ENCODE measurements around the gene TPSAB1. TPM values are rescaled to one million over a fixed set of nuclear protein-coding genes. Genes with fewer than 3 reads are reported as not detected.

TPSAB1 gene
- total RNA-seq, 1 donor from 2014 or later, result not detected

DNA sequence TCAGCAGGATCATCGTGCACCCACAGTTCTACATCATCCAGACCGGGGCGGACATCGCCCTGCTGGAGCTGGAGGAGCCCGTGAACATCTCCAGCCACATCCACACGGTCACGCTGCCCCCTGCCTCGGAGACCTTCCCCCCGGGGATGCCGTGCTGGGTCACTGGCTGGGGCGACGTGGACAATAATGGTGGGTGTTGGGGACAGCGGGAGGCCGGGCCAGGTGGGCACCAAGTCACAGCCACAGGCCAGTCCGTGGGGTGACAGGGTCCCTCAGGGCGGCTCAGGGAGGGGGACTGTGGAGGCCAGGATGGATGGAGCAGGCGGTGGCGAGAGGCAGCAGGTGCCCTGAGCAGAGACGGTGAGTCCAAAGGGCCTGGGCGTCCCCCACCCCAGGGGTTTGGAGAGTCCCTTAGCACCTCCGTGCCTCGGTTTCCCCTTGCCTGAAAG is 16.4 kb downstream of the TPSAB1 start:
- Mint-ChIP-seq H3K36me3 (ENCODE audit: unreplicated experiment) (no peaks in the 10 kb centered on the region), H3K4me1 (ENCODE audit: low read depth, unreplicated experiment) (peaks cover 2% of the 10 kb centered on the region), H3K27ac (ENCODE audit: unreplicated experiment) (no peak overlapping the region), H3K27me3 (ENCODE audit: unreplicated experiment) (peaks cover 8% of the 10 kb centered on the region), H3K4me3 (ENCODE audit: unreplicated experiment) (no peak overlapping the region), H3K9me3 (ENCODE audit: unreplicated experiment) (peaks cover under 1% of the 10 kb centered on the region)
- DNase-seq, result no peak
- TF ChIP-seq, protein P1, sequence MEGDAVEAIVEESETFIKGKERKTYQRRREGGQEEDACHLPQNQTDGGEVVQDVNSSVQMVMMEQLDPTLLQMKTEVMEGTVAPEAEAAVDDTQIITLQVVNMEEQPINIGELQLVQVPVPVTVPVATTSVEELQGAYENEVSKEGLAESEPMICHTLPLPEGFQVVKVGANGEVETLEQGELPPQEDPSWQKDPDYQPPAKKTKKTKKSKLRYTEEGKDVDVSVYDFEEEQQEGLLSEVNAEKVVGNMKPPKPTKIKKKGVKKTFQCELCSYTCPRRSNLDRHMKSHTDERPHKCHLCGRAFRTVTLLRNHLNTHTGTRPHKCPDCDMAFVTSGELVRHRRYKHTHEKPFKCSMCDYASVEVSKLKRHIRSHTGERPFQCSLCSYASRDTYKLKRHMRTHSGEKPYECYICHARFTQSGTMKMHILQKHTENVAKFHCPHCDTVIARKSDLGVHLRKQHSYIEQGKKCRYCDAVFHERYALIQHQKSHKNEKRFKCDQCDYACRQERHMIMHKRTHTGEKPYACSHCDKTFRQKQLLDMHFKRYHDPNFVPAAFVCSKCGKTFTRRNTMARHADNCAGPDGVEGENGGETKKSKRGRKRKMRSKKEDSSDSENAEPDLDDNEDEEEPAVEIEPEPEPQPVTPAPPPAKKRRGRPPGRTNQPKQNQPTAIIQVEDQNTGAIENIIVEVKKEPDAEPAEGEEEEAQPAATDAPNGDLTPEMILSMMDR (IDR thresholded peaks at IDR 0.05; ENCODE audit: partially characterized antibody, unreplicated experiment), result no peak

DNA sequence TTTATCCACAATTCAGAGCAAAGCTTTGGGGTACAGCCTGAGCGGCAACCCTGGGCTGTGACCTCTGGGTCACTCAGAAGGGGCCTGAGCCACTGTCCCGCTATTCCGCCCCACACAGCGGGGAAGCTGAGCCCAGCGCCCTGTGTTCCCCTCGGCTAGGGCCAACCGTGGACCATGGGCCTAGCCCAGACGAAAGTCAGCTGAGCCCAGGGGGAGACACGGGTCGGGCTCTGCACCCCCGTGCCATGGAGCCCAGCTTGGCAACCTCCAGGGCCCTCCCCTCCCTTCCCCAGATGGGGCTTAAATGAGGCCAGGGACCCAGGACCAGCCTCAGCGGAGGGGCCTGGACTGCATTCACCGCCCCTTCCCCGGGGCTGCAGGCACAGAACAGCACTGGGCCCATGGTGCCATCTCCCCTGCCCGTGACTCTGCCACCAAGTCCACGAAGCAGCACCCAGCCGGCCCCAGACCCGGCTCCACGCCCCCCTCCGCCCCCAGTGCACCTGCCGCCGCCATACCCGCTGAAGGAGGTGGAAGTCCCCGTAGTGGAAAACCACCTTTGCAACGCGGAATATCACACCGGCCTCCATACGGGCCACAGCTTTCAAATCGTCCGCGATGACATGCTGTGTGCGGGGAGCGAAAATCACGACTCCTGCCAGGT is 17.2 kb downstream of the TPSAB1 start:
- Mint-ChIP-seq H3K4me3 (ENCODE audit: unreplicated experiment) (no peak overlapping the region), H3K27ac (ENCODE audit: unreplicated experiment) (no peak overlapping the region), H3K36me3 (ENCODE audit: unreplicated experiment) (no peaks in the 10 kb centered on the region), H3K27me3 (ENCODE audit: unreplicated experiment) (peaks cover 13% of the 10 kb centered on the region), H3K4me1 (ENCODE audit: low read depth, unreplicated experiment) (peaks cover 2% of the 10 kb centered on the region), H3K9me3 (ENCODE audit: unreplicated experiment) (peaks cover 2% of the 10 kb centered on the region)
- TF ChIP-seq, protein P1 (IDR thresholded peaks at IDR 0.05; ENCODE audit: partially characterized antibody, unreplicated experiment), result no peak
- no peak for DNase-seq

DNA sequence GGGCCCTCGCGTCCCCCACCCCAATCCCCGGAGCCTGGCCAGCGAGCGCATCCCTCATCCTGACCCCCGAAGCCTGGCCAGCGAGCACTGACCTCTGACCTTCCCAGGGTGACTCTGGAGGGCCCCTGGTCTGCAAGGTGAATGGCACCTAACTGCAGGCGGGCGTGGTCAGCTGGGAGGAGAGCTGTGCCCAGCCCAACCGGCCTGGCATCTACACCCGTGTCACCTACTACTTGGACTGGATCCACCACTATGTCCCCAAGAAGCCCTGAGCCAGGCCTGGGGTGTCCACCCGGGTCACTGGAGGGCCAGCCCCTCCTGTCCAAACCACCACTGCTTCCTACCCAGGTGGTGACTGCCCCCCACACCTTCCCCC is 17.7 kb downstream of the TPSAB1 start:
- peaks cover 2% of the 10 kb centered on the region for H3K4me1 Mint-ChIP-seq (ENCODE audit: low read depth, unreplicated experiment)

DNA sequence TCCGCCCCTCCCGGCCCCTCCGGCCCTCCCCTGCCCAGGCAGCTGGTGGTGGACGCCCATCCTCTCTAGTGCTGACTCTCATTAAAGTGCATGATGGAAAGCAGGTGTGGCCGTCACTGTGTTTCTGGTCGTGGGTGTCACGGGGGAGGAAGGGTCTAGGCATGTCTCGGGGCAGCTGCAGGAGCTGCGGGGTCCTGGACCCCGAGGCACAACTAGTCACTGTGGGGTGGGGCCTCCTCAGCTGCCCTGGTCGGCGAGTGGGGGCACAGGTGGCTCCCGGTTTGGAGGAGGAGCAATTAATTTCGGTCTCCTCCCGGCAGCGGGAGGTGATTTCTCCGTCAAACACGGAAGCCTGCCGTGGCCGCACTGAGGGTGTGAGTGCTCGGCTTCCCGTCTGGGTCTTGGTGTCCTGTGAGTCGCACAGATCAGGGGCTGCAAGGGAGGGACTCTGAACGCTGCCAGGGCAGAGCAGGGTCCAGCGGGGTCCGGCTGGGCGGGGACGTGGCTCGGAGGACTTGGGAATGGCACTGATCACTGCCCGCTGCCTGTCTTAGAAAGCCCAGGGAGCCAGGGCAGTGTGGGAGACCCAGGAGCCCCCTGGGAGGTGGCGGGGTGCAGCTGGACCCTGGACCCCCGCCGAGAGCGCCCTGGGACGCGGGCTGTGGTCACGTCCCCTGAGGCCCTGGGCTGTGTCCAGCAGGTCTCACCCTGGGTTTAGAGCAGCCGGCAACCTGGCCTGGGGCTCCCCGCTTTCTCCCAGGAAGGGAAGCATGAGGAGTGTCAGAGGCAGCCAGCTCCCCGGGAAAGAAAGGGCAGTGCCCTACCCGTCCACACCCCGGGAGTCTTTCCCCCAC is 18.6 kb downstream of the TPSAB1 start:
- no peak for DNase-seq
- TF ChIP-seq, protein P1 (IDR thresholded peaks at IDR 0.05; ENCODE audit: partially characterized antibody, unreplicated experiment), result no peak
- H3K4me1 Mint-ChIP-seq (ENCODE audit: low read depth, unreplicated experiment), result peaks cover 2% of the 10 kb centered on the region

More for the DNA sequence above, 17.7 kb downstream of the TPSAB1 start:
- Mint-ChIP-seq H3K36me3 (ENCODE audit: unreplicated experiment) (no peaks in the 10 kb centered on the region), H3K9me3 (ENCODE audit: unreplicated experiment) (peaks cover 2% of the 10 kb centered on the region), H3K27ac (ENCODE audit: unreplicated experiment) (no peak overlapping the region), H3K4me3 (ENCODE audit: unreplicated experiment) (no peak overlapping the region), H3K27me3 (ENCODE audit: unreplicated experiment) (peaks cover 13% of the 10 kb centered on the region)
- no peak for DNase-seq
- TF ChIP-seq, protein P1 (IDR thresholded peaks at IDR 0.05; ENCODE audit: partially characterized antibody, unreplicated experiment), result no peak

DNA sequence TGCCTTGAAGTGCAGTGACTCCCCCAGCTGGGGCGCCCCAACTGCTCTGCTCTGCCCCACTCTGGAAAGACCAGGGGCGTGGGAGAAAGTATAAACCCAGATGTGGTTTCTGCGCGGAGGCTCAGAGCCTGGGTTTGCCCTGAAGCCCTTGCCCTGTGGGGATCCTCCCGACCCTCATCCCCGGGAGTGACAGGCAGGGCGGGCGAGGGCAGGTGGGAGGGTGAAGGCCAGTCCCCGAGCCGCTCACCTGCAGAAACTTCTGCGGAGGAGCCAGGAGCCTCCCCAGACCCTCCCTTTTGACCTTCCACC is 19.2 kb downstream of the TPSAB1 start:
- Mint-ChIP-seq H3K4me1 (ENCODE audit: low read depth, unreplicated experiment) (peaks cover 6% of the 10 kb centered on the region), H3K9me3 (ENCODE audit: unreplicated experiment) (peaks cover 4% of the 10 kb centered on the region), H3K4me3 (ENCODE audit: unreplicated experiment) (no peak overlapping the region), H3K27ac (ENCODE audit: unreplicated experiment) (no peak overlapping the region), H3K36me3 (ENCODE audit: unreplicated experiment) (no peaks in the 10 kb centered on the region), H3K27me3 (ENCODE audit: unreplicated experiment) (peaks cover 17% of the 10 kb centered on the region)
- DNase-seq, result no peak
- TF ChIP-seq, protein P1 (IDR thresholded peaks at IDR 0.05; ENCODE audit: partially characterized antibody, unreplicated experiment), result no peak

More for the DNA sequence above, 18.6 kb downstream of the TPSAB1 start:
- no peak overlapping the region for H3K27ac Mint-ChIP-seq (ENCODE audit: unreplicated experiment)
- H3K9me3 Mint-ChIP-seq (ENCODE audit: unreplicated experiment), result peaks cover 2% of the 10 kb centered on the region
- H3K4me3 Mint-ChIP-seq (ENCODE audit: unreplicated experiment), result no peak overlapping the region
- H3K36me3 Mint-ChIP-seq (ENCODE audit: unreplicated experiment), result no peaks in the 10 kb centered on the region
- H3K27me3 Mint-ChIP-seq (ENCODE audit: unreplicated experiment), result peaks cover 13% of the 10 kb centered on the region
